GM21381 (cell line): ENCODE data around the gene MIS12.

Experiments used
- ATAC-seq: cut with Tn5 transposase; IDR thresholded peaks from one replicate; pipeline ENCODE4 v1.9.1; 2021; ENCODE audit warnings: mild to moderate bottlenecking, moderate library complexity; ENCODE audit not compliant: unreplicated experiment

The MIS12 gene

GRCh38 chr17:5499476-5500231 lies 13.3 kb downstream of the MIS12 start:
- ATAC-seq: no peak

- no peak for ATAC-seq
Observed at GRCh38 chr17:5500247-5500588, 13.9 kb downstream of the MIS12 start.

DNA sequence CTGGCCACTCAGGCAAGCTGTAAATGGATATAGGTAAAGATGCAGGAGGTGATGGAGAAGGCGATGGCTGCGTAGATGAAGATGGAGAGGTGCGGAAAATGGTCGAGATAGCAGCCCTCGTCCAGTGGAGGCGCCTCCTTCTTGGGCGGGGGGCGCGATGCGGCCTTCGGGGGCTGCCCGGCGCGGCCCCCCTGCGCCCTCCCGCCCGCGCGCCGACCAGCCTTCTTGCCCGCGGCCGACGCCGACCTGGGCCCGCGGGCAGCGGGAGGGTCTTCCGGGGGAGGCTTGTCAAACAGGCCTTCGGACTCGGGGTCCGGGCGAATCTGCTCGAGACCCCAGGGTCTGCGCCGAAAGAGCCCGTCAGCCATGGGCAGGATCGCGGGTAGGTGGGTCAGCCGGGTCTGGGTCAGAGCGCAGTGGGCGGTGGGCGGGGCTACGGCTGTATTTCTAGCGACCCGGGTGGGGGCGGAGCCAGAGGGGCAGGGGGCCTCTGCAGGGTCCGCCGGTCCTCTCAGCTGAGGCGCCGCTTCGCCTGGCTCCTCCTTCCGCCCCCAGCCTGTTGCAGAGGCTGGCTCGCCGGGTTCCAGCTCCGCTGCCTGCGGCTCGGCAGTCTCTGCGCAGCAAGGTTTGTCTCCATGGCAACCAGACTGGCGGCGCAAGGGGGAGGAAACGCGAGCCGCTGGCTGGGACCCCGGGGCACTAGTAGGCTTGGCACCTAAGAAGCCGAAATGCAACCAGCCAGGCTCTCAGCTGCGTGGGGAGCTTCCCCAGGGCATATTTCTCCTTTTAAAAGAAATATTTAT lies 14.4 kb downstream of the MIS12 start:
- no peak for ATAC-seq

DNA sequence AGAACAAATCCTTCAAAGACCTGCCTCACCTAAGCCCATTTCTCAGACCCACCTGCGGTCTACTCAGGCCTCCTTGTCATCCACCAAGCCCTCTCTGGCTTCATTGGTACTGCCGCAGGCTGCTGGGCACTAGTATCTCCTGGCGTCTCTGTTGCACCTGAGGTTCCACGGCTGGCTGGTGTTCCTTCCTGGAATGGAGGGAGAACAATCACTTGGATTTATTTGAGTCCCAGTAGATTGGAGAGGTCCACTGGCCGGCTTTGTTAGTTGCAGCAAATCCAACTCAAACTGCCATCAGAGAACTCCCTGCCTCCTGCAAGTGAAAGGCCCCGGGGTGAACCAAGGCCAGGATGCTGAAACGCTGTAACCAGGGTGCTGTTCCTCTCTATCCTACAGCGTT lies 15.3 kb downstream of the MIS12 start:
- no peak for ATAC-seq

DNA sequence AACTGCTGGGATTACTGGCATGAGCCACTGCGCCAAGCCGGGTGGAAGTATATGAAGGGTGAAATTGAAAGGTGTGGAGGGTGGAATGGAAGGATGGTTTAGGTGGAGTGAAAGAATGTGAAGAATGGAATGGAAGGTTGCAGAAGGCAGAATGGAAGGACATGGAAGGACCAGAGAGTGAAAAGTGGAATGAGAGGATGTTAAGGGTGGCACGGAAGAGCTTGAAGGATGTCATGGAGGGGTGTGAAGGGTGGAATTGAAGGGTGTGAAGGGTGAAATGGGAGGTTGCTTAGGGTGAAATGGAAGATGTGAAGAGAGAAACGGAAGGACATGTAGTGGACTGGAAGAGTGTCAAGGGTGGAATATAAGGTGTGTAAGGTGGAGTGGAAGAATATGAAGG lies 16.2 kb downstream of the MIS12 start:
- ATAC-seq: no peak

- ATAC-seq: no peak
Observed at GRCh38 chr17:5506307-5506706, 19.9 kb downstream of the MIS12 start.

DNA sequence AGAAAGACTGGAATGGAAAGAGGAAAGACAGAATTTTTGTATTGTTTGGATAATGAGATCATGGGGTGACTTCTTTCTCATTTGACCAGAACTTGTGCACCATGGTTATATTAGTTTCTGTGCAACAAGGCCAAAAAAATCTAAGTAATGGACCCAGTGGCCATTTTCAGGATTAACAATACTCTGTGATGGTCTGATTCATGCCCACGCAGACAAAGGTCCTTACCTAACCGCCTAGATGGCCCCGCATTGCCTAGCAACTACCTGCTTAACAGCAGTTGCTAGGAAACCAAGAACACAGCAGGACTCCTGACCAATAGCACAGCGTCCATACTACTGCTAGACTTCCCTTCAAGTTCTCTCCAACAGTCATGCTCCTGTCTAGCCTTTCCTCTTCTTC lies 22.4 kb downstream of the MIS12 start:
- no peak for ATAC-seq

- ATAC-seq: no peak
Observed at GRCh38 chr17:5509482-5509881, 23.1 kb downstream of the MIS12 start.

DNA sequence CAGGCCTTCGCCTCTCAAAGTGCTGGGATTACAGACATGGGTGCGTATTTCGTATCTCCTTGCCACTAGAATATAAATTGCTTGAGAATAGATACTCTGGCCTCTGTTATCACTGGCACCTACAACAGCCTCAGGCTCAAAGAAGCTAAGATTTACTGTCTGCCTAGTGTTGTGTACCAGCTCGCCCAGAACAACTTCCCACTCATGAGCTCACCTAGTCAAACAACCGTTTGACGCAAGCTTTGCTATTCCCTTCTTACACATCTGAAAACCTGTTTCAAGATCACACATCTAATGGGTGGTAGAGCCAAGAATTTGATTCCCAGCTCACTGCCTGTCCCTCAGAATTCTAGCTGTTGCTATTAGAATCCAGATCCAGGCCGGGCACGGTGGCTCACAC lies 24.4 kb downstream of the MIS12 start:
- ATAC-seq: no peak

DNA sequence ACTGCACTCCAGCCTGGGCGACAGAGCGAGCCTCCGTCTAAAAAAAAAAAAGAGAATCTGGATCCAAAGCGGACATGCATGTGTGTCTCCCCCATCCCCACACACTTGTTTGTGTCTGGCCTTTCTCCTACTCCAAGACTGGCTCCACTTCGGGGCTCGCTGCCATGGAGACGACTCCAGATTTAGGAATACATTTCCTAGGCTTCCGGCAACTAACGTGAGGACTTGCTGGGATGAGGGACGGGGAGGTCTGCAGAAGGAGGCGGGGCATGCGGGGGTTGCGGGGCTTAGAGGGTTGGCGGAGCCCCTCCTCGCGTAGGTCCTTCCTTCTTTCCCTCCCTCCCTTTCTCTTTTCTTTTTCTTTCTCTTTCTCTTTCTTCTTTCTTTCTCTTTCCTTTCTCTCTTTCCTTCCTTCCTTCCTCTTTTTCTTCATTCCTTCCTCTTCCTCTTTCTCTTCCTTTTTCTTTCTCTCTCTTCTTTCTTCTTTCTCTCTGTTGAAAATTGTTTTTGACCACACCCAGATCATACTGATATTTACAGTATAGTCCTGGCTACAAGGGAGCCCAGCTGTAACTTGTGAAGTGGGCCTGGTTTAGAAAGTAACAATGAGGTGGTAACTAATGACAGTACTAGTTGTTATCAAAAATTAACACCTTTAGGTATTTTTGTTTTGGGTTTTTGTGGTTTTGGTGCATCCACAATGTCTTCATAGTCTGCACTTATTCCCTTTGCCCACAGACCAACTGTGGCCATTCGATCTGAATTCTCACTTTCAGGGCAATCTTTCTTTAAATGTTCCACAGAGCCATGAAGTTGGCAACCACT lies 25.2 kb downstream of the MIS12 start:
- no peak for ATAC-seq

DNA sequence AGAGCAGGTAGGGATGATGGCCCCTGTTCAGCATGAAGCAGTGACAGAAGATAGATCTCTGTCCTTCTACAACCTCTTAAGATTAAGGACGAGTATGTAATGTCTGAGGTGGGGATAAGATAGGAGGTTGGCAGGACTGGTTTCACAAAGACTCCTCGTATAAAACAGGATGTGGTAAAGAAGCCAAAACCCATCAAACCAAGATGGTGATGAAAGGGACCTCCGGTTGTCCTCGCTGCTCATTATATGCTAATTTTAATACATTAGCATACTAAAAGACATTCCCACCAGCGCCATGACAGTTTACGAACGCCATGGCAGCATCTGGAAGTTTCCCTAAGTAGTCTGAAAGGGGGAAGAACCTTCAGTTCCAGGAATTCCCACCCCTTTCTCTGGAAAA lies 27.3 kb downstream of the MIS12 start:
- no peak for ATAC-seq

- no peak for ATAC-seq
Observed at GRCh38 chr17:5514976-5515375, 28.6 kb downstream of the MIS12 start.

DNA sequence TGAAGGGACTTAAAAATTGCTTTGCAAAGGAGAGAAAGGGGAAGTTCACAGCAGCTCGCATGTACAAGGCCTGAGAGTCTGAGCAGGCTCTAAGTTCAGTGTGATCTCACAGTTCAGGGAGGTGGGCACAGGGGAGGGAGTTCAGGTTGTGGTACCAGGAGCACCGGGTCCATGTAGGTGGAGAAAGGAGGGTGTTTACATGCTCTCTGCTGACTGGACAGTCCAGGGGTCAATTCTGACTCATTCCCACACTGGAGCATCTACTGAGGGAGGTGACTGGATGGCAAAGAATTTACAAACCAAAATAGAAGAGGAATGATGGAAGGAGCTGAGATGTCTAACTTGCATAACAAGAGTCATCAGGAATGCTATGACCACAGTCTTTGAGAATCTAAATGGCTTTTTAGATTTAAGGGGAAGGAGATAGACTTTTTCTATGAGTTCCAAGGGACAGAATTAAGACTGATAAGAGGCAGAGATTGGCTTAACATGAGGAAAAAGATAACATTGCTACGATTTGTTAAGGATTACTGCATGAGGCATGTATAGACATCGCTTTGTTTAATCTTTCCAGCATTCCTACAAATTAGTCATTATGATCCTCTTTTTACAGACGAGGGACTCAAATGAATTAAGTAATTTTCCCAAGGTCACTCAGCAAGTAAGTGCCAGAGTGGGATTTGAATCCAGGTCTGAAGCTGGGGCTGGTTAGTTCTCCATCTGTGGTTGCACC lies 29.9 kb downstream of the MIS12 start:
- ATAC-seq: no peak

- no peak for ATAC-seq
Observed at GRCh38 chr17:5522476-5522875, 36.1 kb downstream of the MIS12 start.

- no peak for ATAC-seq
Observed at GRCh38 chr17:5523249-5523648, 36.9 kb downstream of the MIS12 start.

- no peak for ATAC-seq
Observed at GRCh38 chr17:5526821-5527598, 40.6 kb downstream of the MIS12 start.

DNA sequence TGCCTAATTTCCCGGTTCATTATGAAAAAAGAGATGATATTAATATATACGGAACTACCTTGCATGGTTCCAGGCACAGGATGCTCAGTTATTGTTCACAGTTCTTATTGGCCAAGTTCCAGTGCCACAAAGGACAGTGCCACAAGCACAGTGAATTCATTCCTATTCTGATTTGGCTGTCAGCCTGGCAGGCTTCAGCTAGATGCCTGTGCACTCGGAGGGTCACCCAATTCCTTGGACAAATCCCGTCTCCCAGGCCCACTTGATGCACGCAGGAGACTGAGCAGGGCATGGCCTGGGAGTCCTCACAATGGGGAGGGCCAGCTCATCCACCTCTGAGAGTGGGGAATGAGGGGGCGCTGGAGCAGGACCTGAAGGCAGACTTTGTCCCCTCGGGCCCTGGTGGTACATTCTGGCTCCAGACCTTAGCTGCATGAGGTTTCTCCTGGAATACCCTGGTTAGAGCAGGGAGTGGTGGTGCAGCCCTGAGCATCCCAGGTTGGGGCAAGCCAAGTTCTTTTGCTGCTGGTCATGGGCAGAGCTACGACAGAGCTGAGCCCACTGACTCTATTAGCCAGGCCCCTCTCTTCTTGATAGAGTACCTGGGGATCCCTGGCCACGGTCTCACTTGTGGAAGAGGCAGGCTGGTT lies 41.4 kb downstream of the MIS12 start:
- no peak for ATAC-seq

DNA sequence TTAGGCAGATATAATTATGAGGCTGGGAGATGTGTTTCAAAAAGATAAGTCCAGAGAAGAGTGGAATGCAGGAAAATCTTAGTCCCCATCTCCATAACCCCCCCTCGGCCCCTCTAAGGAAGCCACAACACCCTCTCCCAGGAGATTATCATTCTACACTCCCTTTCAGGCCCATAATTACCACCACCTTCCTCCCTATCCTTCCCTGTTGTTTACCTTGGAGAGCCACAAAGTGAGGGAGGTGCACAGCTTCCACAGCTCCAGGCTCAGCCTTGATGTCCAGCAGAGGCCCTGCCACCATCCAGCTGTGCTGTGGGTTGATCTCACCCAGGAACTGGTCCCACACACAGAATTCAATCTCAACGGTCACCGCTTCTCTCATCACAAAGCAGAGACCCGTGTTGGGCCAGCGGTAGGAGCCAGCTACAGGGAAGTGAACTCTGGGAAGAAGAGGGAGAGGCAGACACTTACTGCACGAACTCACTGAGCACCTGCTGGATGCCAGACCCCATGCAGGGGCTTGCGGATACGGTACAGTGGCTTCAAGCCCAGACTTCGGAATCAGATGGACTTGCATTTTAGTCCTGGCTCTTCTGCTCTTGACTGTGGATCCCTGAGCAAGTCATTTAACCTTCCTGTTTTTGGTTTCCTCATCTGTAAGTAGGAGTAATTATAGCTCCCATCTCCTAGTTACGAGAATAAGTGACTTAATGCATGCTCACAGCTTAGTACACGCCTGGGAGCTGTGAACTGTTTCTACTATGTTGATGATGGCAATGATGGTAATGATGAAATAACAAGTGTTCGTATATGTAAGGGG lies 44.1 kb downstream of the MIS12 start:
- no peak for ATAC-seq

DNA sequence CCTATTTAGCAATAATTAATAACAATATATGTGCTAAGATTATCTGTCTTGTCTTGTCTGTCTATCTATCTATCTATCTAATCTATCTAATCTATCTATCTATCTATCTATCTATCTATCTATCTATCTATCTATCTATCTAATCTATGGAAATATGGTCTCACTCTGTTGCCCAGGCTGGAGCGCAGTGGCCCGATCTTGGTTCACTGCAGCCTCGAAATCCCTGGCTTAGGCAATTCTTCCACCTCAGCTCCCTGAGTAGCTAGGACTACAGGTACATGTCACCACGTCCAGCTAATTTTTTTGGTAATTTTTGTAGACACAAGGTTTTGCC lies 44.7 kb downstream of the MIS12 start:
- ATAC-seq: no peak
